Right lobe of liver (tissue), 4 donors: Measurements from ENCODE around the gene HDAC11.

Experiments
- POLR2A ChIP-seq: fragments of 450-650 bp; IDR thresholded peaks from one replicate; pipeline ENCODE4 v1.6.1; 2017; ENCODE audit warnings: antibody characterized with exemption, mild to moderate bottlenecking
- TF ChIP-seq, protein P1 (sequence below), 4 donors: fragments of 200-600 bp in 3 of 4; fragments of 450-650 bp in 1 of 4; IDR thresholded peaks; one replicate each; pipeline versions ENCODE4 v1.5.1 to v1.8.0; 2016 to 2022; ENCODE audit warnings: antibody characterized with exemption in 4 of 4, mild to moderate bottlenecking in 2 of 4
- donor health status: DM: no; HTN: no; CAD: no.
- donor health status: DM: no; HTN: no; CAD: no.
- donor health status: DM: no; HTN: yes; CAD: no.

- TF ChIP-seq, protein P1, sequence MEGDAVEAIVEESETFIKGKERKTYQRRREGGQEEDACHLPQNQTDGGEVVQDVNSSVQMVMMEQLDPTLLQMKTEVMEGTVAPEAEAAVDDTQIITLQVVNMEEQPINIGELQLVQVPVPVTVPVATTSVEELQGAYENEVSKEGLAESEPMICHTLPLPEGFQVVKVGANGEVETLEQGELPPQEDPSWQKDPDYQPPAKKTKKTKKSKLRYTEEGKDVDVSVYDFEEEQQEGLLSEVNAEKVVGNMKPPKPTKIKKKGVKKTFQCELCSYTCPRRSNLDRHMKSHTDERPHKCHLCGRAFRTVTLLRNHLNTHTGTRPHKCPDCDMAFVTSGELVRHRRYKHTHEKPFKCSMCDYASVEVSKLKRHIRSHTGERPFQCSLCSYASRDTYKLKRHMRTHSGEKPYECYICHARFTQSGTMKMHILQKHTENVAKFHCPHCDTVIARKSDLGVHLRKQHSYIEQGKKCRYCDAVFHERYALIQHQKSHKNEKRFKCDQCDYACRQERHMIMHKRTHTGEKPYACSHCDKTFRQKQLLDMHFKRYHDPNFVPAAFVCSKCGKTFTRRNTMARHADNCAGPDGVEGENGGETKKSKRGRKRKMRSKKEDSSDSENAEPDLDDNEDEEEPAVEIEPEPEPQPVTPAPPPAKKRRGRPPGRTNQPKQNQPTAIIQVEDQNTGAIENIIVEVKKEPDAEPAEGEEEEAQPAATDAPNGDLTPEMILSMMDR (IDR thresholded peaks at IDR 0.05), result no peak
- no peak for TF ChIP-seq POLR2A
Measured at GRCh38 chr3:13498354-13499060, 18.4 kb downstream of the HDAC11 start.
